Fibroblast of lung (primary cell): Measurements from ENCODE around the gene RFX2.

ENCODE experiments used
- EZH2 ChIP-seq: IDR thresholded peaks from 2 replicates; pipeline ENCODE4 v1.5.1; 2012; ENCODE audit warnings: low read length, control low read depth, mild to moderate bottlenecking; ENCODE audit errors: missing control alignments
- TF ChIP-seq, protein P1 (sequence below), 2 donors: IDR thresholded peaks in 1 of 2; conservative IDR thresholded peaks in 1 of 2; 1 replicate in 1 of 2; 2 replicates in 1 of 2; pipeline ENCODE4 v1.5.1; 2011 to 2012; ENCODE audit warnings: low read length in 2 of 2, control low read depth in 1 of 2, inconsistent platforms in 1 of 2, low read depth in 1 of 2, mild to moderate bottlenecking in 1 of 2

DNA sequence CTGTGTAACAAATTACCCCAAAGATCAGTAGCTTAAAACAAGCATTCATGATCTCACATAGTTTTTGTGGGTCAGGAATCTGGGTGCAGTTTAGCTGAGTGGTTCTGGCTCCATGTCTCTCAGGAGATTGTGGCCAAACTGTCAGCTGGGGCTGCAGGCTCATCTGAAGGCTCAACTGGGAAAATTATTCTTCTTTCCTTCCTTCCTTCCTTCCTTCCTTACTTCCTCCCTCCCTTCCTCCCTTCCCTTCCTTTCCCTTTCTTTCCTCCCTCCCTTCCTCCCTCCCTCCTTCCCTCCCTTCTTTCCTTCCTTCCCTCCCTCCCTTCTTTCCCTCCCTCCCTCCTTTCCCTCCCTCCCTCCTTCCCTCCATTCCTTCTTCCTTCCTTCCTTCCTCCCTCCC, 8.7 kb upstream of the RFX2 start:
- TF ChIP-seq, protein P1, sequence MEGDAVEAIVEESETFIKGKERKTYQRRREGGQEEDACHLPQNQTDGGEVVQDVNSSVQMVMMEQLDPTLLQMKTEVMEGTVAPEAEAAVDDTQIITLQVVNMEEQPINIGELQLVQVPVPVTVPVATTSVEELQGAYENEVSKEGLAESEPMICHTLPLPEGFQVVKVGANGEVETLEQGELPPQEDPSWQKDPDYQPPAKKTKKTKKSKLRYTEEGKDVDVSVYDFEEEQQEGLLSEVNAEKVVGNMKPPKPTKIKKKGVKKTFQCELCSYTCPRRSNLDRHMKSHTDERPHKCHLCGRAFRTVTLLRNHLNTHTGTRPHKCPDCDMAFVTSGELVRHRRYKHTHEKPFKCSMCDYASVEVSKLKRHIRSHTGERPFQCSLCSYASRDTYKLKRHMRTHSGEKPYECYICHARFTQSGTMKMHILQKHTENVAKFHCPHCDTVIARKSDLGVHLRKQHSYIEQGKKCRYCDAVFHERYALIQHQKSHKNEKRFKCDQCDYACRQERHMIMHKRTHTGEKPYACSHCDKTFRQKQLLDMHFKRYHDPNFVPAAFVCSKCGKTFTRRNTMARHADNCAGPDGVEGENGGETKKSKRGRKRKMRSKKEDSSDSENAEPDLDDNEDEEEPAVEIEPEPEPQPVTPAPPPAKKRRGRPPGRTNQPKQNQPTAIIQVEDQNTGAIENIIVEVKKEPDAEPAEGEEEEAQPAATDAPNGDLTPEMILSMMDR (conservative IDR thresholded peaks at IDR 0.05 in 1 of 2, IDR thresholded peaks at IDR 0.05 in 1 of 2; ENCODE audit: low read depth in 1 of 2, low read length in 2 of 2), result no peak
- TF ChIP-seq EZH2, result no peak
